ENCODE results near the gene PRSS1.
"Not testable (repeated sequence)": the region's sequence is repeated elsewhere in the genome, so short reads cannot be mapped to it uniquely, and the experiment has no call there.

DNA sequence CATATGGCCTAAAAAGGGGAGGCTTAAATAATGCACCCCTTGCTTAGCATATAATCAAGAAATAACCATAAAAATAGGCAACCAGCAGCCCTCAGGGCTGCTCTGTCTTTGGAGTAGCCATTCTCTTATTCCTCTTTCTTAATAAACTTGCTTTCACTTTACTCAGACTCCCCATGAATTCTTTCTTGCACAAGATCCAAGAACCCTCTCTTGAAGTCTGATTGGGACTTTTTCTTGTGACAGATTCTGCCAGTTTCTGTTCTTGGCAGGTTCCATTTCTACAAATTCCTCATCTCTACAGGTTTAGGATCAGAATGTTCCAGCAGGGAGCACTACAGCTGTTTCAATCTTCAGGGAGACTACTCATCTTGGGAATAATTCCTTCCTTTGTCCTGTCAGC lies 40.5 kb upstream of the PRSS1 start:
- TF ChIP-seq, protein P1, sequence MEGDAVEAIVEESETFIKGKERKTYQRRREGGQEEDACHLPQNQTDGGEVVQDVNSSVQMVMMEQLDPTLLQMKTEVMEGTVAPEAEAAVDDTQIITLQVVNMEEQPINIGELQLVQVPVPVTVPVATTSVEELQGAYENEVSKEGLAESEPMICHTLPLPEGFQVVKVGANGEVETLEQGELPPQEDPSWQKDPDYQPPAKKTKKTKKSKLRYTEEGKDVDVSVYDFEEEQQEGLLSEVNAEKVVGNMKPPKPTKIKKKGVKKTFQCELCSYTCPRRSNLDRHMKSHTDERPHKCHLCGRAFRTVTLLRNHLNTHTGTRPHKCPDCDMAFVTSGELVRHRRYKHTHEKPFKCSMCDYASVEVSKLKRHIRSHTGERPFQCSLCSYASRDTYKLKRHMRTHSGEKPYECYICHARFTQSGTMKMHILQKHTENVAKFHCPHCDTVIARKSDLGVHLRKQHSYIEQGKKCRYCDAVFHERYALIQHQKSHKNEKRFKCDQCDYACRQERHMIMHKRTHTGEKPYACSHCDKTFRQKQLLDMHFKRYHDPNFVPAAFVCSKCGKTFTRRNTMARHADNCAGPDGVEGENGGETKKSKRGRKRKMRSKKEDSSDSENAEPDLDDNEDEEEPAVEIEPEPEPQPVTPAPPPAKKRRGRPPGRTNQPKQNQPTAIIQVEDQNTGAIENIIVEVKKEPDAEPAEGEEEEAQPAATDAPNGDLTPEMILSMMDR (conservative IDR thresholded peaks at IDR 0.05 in 1 of 2, IDR thresholded peaks at IDR 0.05 in 1 of 2; ENCODE audit: extremely low read depth in 1 of 2, insufficient read depth in 1 of 2, low read depth in 1 of 2, low read length in 2 of 2) = not testable (repeated sequence)
- not testable (repeated sequence) for TF ChIP-seq EZH2 (IDR thresholded peaks at IDR 0.05; ENCODE audit: borderline replicate concordance, low read length)

Measured in mammary epithelial cell (primary cell).